Nephron progenitor cell (in vitro differentiated cells): Measurements from ENCODE around the gene CYRIA.

Source experiments
- DNase-seq: peaks from one replicate; pipeline ENCODE4 v3.0.0; 2021
- H3K27ac Mint-ChIP-seq: 2 replicates; pipeline ENCODE4 v1.8.0; 2021; ENCODE audit warnings: mild to moderate bottlenecking, moderate library complexity, mixed read lengths
- H3K27me3 Mint-ChIP-seq: 2 replicates; pipeline ENCODE4 v1.8.0; 2021; ENCODE audit warnings: mild to moderate bottlenecking, low read depth, mixed read lengths; ENCODE audit not compliant: poor library complexity
- H3K36me3 Mint-ChIP-seq: 2 replicates; pipeline ENCODE4 v1.8.0; 2021; ENCODE audit warnings: low read depth, mixed read lengths
- H3K4me1 Mint-ChIP-seq: 2 replicates; pipeline ENCODE4 v1.8.0; 2021; ENCODE audit warnings: mixed read lengths
- H3K4me3 Mint-ChIP-seq: 2 replicates; pipeline ENCODE4 v1.8.0; 2021; ENCODE audit warnings: mild to moderate bottlenecking, moderate library complexity, mixed read lengths
- H3K9me3 Mint-ChIP-seq: 2 replicates; pipeline ENCODE4 v1.8.0; 2021; ENCODE audit warnings: mild to moderate bottlenecking, moderate library complexity, mixed read lengths
- TF ChIP-seq, protein P1 (sequence below): fragments of 200-600 bp; sonication (generic); IDR thresholded peaks from 2 replicates; pipeline ENCODE4 v1.5.0; 2021; ENCODE audit warnings: antibody characterized with exemption

The CYRIA gene

GRCh38 chr2:16641509-16641908 lies 24.1 kb downstream of the CYRIA start:
- H3K4me1 Mint-ChIP-seq = peaks cover 29% of the 10 kb centered on the region
- no peak overlapping the region for H3K27ac Mint-ChIP-seq
- H3K4me3 Mint-ChIP-seq = no peak overlapping the region
- no peaks in the 10 kb centered on the region for H3K9me3 Mint-ChIP-seq
- H3K36me3 Mint-ChIP-seq = peaks cover 4% of the 10 kb centered on the region
- H3K27me3 Mint-ChIP-seq = peaks cover 3% of the 10 kb centered on the region
- TF ChIP-seq, protein P1, sequence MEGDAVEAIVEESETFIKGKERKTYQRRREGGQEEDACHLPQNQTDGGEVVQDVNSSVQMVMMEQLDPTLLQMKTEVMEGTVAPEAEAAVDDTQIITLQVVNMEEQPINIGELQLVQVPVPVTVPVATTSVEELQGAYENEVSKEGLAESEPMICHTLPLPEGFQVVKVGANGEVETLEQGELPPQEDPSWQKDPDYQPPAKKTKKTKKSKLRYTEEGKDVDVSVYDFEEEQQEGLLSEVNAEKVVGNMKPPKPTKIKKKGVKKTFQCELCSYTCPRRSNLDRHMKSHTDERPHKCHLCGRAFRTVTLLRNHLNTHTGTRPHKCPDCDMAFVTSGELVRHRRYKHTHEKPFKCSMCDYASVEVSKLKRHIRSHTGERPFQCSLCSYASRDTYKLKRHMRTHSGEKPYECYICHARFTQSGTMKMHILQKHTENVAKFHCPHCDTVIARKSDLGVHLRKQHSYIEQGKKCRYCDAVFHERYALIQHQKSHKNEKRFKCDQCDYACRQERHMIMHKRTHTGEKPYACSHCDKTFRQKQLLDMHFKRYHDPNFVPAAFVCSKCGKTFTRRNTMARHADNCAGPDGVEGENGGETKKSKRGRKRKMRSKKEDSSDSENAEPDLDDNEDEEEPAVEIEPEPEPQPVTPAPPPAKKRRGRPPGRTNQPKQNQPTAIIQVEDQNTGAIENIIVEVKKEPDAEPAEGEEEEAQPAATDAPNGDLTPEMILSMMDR = no peak
- no peak for DNase-seq

DNA sequence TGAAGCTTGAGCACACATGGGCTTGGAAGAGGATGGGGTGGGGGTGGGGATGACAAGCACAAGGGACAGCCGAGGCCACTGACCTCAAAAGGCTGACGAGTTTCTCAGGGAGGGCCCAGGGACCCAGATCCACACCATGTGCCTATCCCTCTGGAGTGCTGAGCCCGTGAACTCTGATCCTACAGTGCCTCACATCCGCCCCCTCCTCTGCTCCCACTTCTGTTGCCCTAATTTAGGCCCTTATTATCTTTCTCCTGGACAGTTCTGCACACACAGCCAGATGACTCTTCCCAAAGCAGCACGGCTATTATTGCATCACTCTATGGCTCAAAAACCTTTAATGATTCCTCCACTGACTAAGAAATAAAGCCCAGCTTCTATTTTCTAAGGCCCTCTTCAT lies 24.8 kb downstream of the CYRIA start:
- H3K27ac Mint-ChIP-seq = no peak overlapping the region
- no peaks in the 10 kb centered on the region for H3K9me3 Mint-ChIP-seq
- TF ChIP-seq, protein P1 = no peak
- peaks cover 4% of the 10 kb centered on the region for H3K36me3 Mint-ChIP-seq
- H3K4me3 Mint-ChIP-seq = no peak overlapping the region
- peaks cover 34% of the 10 kb centered on the region for H3K4me1 Mint-ChIP-seq
- H3K27me3 Mint-ChIP-seq = peaks cover 8% of the 10 kb centered on the region
- no peak for DNase-seq

DNA sequence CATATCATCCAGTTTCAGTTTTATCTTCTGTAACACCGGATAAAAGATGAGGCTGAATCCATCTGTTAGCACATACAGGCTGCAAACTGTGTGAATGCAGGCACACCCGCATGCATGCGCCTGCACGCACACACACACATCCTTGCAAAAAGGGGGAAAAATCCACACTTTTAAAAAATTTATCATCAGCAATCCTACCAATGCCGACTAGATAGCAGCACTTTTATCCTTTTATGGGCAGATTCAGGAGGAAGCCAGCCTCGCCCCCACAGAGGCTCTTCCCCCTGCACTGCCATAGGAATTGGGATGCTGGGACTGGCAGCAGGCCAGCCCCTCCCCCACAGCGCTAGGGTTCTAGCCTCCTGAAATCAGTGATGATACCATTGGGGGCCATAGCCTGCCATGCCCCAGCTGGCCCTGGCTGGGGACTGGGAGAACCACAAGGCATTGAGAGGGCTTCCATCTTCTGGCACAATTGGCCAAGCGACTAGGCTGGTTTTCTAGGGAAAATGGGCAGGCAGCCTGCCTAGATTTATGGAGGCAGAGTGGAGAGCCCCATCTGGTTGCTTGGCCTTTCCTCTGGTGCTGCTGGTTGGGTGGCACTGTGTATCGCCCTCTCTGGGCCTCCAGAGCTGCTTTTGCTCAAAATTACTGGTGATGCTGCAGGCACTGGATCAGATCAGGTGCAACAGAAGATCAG lies 25.5 kb downstream of the CYRIA start:
- TF ChIP-seq, protein P1 = no peak
- Mint-ChIP-seq H3K27me3 (peaks cover 8% of the 10 kb centered on the region), H3K27ac (no peak overlapping the region), H3K36me3 (peaks cover 4% of the 10 kb centered on the region), H3K4me1 (peaks cover 41% of the 10 kb centered on the region), H3K9me3 (no peaks in the 10 kb centered on the region), H3K4me3 (no peak overlapping the region)
- no peak for DNase-seq

- peaks cover 4% of the 10 kb centered on the region for H3K36me3 Mint-ChIP-seq
- peaks cover 8% of the 10 kb centered on the region for H3K27me3 Mint-ChIP-seq
- H3K9me3 Mint-ChIP-seq = no peaks in the 10 kb centered on the region
- TF ChIP-seq, protein P1 = no peak
- no peak overlapping the region for H3K27ac Mint-ChIP-seq
- H3K4me3 Mint-ChIP-seq = no peak overlapping the region
- no peak for DNase-seq
- peaks cover 44% of the 10 kb centered on the region for H3K4me1 Mint-ChIP-seq
Measured at GRCh38 chr2:16639431-16639830, 26.2 kb downstream of the CYRIA start.

- Mint-ChIP-seq H3K36me3 (peaks cover 4% of the 10 kb centered on the region), H3K4me1 (peaks cover 44% of the 10 kb centered on the region), H3K4me3 (no peak overlapping the region), H3K9me3 (no peaks in the 10 kb centered on the region), H3K27ac (no peak overlapping the region), H3K27me3 (peaks cover 8% of the 10 kb centered on the region)
- TF ChIP-seq, protein P1 = no peak
- DNase-seq = no peak
Measured at GRCh38 chr2:16638946-16639345, 26.7 kb downstream of the CYRIA start.

DNA sequence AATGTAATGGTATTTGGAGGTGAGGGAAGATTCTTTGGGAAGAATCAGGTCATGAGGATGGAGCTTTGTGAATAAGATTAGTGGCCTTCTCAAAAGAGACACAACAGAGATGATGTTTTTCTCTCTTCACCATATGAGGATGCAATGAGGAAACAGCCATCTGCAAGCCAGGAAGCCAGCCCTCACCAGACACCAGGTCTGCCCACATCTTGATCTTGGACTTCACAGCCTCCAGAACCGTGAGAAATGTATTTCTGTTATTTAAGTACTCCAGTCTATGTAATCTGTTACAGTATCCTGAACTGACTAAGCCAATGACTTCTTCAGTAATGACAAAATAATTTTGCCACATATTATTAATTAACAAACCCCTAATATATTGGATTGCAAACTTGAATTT lies 28.3 kb downstream of the CYRIA start:
- no peak overlapping the region for H3K27ac Mint-ChIP-seq
- TF ChIP-seq, protein P1 = no peak
- H3K4me1 Mint-ChIP-seq = peaks cover 56% of the 10 kb centered on the region
- no peak for DNase-seq
- peaks cover 12% of the 10 kb centered on the region for H3K27me3 Mint-ChIP-seq
- H3K36me3 Mint-ChIP-seq = peaks cover 4% of the 10 kb centered on the region
- no peak overlapping the region for H3K4me3 Mint-ChIP-seq
- H3K9me3 Mint-ChIP-seq = no peaks in the 10 kb centered on the region
